Measurements from ENCODE around the gene CERS1.

Gene CERS1

DNA sequence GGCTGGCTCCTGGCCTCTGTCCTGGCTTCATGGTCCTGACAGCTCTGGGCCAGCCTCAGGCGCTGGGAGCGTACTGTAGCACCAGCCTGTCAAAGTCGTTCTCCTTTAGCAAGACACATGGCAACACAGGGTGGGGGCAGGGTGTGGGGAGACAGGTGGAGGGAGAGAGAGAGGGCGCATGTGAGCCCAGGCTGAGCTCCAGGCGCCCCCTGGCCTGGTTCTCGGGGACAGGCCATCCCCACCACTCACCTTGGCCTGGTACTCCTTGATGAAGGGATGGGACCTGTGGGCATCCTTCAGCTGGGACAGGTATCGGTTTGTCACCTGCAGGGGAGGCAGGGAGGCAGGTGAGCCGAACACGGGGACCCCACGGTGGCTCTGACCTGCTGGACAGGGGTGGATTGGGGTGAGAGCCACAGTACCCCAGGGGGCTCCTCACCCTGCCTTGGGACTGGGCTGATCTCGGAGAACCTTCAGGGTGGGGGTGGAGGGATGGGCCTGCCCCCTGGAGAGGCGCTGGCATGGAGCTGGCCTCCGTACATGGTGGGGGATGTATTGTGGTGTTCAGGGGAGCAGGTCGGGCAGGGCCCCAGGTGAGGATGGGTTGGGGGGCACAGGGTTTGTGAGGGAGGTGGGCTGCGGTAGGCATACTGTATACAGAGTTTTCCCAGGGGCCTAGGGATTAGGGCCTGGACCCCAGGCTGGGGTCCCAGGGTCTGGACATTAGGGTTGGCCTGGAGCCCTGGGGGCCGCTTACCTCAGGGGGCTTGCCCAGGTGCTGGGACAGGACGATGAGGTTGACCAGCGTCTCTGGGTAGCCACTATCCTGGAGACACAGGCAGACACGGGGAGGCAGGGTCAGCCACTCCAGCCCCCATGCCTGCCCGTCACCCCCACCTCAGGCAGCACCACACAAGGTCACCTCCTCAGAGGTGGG is 3.9 kb upstream of the CERS1 start:
- DNase-seq, result no peak

DNA sequence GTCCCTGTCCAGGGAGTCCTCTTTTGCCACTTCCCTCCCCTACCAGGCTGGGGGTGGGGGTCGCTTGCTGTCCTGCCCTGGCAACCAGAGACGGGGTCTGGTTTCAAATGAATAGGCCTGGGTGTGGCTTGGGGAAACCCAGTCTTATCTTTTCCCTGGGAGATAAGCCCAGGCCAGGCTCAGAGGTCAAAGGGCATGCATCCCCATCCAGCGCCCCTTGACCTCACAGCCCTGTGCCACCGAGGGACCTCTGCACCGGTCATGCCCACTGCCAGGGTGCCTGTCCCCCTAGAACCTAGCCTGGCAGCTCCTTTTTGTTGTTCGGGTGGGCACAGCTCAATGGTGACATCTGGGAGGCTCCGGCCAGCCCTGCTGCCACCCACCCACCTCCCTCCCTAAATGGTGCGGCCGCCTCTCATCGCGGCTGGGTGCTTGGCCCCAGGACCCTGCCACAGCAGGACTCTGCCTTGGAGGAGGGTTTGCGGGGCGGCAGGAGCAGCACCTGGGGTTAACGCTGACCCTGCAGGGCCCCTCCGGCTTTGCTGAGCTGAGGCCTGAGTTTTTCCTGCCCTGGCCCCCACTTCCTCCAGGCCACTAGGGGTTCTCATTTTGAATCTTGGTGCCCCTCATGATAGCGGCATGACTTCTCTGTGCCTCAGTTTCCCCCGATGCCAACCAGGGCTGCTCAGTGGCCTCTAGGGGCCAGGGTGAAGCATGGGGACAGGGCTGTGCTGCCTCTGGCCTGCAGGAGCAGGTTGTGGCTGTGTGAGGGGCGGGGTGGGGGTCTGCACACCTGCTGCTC is 2.9 kb upstream of the CERS1 start:
- DNase-seq, result peak in 1 of 56 donors; percentile 22

DNA sequence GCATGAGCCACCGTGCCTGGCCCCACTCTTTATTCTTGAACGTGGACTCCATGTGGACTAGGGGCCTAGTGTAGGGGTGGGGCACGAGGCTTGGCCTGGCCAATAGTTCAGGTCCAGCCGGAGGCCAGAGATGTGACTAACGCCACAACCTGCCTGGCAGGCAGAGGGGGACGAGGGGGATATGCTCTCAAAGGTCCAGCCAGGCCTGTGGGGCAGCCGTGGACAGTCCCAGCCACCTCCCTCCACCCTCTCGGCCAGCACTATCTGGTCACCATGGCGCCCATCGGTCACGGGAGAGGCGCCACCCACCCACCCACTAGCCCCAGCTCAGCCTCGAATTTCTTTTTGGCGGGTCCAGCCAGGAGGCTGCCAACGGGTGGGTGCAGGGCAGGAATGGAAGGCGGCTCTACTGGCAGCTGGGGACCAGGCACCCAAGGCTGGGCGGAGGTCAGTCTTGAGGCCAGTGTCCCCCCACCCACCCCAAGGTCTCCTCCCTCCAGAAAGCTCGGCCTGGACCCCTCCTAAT is 2.2 kb upstream of the CERS1 start:
- peak in 4 of 56 donors; percentile 13 to 40 (median 22) for DNase-seq

DNA sequence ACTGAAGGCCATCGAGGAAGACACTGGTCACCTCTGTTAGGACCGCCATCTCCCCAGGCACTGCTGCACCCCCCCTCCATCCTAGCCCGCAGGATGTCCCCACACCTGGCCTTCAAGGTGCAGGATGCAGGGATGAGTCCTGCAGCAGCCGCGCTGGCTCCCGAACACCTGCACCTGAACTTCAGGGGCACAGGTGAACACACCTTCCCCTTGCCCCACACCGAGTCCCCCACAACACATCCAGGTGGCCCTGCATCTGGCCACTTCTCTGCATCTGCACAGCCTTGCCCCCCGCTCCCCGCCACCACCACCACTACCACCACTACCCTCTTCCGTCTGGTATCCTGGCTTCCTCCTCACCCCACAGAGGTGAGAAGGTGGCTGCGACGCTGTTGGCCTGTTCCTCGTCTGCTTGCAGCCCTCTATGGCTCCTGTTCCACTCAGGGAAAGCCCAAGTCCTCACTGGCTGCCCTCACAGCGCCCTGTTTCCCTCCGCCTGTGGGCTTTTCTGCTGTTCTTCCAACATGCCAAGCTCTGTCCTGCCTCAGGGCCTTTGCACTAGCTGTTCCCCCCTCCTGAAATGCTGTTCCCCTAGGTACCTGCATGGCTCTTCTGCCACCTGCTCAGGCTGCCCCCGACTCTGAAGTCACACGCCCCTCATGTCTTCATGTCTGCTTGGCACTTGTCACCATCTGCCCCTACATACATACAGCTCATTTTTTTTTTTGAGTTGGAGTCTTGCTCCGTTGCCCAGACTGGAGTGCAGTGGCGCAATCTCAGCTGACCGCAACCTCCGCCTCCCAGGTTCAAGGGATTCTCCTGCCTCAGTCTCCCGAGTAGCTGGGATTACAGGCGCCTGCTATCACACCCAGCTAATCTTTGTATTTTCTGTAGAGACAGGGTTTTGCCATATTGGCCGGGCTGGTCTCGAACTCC is 1.4 kb upstream of the CERS1 start:
- no peak for DNase-seq

GRCh38 chr19:18896421-18896841 is 473 bp upstream of the CERS1 start:
- DNase-seq, result peak in 33 of 56 donors; percentile 20 to 64 (median 41)

DNA sequence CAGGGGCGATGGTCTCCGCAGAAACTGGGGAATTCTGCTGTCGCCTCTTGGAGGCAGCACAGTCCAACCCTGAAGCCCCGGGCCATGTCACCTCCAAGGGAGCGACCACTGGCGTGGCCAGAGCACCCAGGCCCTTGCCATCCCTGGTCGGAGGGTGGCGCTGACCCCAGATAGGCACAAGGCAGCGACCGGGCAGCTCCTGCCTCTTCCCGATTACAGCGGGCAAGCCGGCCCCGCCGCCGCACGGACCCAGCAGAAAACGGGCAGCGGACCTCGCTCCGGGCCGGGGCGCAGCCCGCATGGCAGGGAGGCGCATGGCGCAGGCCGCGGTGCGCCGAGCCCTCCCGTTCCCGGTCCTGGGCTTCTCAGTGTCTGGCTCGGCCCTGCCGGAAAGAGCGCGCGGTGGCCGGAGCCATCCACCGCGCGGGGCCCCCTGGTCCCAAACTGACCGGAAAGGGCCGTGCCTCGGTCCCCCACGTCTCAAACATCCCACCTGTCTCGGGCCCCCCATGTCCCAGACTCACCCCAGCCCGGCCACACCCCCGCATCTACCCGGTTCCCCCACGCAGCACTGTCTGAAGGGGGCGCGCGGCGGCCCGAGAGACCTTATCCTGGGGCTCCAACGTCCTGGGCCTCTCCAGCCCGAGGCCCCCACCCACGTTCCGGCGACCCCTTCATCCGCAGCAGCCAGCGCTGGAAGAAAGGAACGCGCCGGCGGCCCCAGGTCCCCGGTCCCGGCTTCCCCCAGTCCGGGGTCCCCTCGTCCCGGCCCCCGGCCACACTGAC is 727 bp downstream of the CERS1 start:
- DNase-seq, result peak in 48 of 56 donors; percentile 34 to 95 (median 88)

- DNase-seq, result peak; percentile 54 to 98 (median 92)
Observed at GRCh38 chr19:18894254-18895037, 1.5 kb downstream of the CERS1 start.

- peak in 3 of 56 donors; percentile 23 to 40 (median 38) for DNase-seq
Observed at GRCh38 chr19:18893587-18894253, 2.2 kb downstream of the CERS1 start.

- DNase-seq, result no peak
Observed at GRCh38 chr19:18889949-18890745, 5.8 kb downstream of the CERS1 start.

DNA sequence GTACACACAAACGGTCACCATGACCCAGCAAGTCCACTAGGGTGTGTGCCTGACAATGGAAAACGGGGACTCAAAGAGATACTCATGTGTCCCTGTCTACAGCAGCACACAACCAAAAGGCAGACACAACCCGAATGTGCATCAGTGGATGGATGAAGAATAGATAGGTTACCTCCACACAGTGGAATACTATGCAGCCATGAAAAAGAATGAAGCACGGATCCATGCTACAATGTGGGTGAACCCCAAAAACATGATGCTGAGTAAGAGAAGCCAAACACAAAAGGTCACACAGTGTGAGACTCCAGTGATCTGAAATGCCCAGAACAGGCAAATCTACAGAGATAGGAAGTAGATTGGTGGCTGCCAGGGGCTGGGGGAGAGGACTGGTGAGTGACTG is 9.0 kb downstream of the CERS1 start:
- no peak for DNase-seq

DNA sequence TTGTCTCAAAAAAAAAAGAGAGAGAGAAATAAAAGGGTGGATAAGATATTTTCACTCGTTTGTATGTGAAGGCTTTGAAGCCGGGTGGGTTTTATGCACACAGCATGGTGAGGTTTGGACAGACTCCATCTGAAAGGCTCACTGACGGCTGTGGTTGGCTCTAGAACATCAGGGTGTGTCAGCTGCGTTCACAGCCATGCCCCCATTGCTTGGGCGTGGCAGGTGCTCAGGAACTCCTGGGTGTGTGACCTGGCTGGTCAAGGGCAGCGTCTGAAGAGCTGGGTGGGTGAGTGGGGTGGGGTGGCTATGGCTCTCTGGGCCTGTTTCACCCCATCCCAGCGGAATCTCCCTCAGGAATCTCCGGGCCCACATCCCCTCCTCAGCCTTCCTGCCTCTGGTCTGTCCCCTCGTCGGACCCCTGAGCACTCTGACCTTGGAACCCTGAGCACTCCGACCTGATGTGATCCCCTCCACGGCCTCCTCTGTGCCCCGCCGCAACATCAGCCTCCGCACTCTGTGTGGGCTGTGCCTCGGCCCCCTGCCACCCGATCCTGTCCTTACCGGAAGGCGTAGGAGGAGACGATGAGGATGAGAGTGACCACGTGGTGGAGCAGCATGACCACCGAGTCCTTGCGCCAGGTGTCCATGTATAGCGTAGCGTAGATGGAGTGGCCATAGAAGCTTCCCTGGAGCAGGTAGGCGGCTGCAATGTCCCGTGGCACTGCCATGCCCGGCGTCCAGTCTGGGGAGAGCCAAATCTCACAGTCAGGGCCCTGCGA is 12.2 kb downstream of the CERS1 start:
- no peak for DNase-seq

DNA sequence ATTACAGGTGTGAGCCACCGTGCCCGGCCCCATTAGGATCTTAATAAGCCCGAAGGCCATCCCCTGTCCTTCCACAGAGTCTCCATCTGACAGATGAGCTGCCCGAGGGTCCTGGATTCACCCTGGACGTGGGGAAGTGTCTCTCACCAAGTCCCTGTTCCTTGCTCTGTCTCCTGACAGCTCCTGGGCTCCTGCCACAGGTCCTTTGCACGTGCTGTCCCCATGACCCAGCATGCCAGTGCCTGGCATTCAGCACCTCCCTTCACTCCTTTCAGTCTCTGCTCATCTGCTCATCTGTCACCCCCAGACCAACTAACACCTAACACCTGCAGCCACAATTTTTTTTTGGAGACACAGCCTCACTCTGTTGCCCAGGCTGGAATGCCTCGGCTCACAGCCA is 14.5 kb downstream of the CERS1 start:
- no peak for DNase-seq

GRCh38 chr19:18879579-18880373 is 16.2 kb downstream of the CERS1 start:
- peak in 1 of 56 donors; percentile 62 for DNase-seq

DNA sequence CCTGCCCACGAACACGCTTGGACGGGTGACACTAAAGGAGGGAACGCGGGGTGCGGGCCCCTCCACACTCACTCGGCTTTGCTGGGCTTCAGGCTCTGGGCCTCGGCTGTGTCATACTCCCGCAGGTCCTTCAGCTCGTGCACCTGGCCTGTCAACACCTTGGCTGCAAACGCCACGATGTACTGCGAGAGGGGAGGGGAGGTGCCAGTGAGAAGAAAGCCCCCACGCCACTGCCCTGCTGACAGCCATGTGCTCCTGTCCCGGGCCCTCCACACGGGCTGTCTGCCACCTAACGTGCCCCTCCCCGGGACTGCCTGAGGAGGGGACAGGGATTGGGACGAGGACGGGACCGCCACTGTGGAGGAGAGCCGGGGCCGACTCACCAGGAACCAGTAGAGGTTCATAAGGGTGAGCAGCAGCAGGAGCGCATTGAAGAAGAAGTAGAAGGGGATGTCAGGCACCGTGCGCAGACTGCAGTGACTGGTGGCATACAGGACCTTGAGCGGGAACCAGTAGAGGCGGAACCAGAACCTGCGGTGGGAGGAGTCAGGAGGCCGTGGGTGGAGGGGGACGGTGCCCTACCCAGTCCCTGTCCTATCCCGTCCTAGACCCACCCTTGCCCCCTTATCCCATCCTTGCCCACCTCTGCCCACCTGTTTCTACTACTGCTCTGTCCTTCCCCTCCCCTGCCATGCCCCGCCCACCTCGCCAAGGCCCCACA is 16.9 kb downstream of the CERS1 start:
- DNase-seq, result no peak

Measured in amygdala (tissue), 56 donors.